ENCODE results near the gene SLC9A2. TPM values are rescaled to one million over a fixed set of nuclear protein-coding genes. Genes with fewer than 3 reads are reported as not detected.

Gene SLC9A2, protein sequence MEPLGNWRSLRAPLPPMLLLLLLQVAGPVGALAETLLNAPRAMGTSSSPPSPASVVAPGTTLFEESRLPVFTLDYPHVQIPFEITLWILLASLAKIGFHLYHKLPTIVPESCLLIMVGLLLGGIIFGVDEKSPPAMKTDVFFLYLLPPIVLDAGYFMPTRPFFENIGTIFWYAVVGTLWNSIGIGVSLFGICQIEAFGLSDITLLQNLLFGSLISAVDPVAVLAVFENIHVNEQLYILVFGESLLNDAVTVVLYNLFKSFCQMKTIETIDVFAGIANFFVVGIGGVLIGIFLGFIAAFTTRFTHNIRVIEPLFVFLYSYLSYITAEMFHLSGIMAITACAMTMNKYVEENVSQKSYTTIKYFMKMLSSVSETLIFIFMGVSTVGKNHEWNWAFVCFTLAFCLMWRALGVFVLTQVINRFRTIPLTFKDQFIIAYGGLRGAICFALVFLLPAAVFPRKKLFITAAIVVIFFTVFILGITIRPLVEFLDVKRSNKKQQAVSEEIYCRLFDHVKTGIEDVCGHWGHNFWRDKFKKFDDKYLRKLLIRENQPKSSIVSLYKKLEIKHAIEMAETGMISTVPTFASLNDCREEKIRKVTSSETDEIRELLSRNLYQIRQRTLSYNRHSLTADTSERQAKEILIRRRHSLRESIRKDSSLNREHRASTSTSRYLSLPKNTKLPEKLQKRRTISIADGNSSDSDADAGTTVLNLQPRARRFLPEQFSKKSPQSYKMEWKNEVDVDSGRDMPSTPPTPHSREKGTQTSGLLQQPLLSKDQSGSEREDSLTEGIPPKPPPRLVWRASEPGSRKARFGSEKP
- total RNA-seq (under 1 TPM in 3 of 6 donors, not detected in 3; 0.03 to 0.22 (median 0.09) TPM), polyA plus RNA-seq (under 1 TPM in 1 of 2 donors, not detected in 1; 0.02 TPM)

DNA sequence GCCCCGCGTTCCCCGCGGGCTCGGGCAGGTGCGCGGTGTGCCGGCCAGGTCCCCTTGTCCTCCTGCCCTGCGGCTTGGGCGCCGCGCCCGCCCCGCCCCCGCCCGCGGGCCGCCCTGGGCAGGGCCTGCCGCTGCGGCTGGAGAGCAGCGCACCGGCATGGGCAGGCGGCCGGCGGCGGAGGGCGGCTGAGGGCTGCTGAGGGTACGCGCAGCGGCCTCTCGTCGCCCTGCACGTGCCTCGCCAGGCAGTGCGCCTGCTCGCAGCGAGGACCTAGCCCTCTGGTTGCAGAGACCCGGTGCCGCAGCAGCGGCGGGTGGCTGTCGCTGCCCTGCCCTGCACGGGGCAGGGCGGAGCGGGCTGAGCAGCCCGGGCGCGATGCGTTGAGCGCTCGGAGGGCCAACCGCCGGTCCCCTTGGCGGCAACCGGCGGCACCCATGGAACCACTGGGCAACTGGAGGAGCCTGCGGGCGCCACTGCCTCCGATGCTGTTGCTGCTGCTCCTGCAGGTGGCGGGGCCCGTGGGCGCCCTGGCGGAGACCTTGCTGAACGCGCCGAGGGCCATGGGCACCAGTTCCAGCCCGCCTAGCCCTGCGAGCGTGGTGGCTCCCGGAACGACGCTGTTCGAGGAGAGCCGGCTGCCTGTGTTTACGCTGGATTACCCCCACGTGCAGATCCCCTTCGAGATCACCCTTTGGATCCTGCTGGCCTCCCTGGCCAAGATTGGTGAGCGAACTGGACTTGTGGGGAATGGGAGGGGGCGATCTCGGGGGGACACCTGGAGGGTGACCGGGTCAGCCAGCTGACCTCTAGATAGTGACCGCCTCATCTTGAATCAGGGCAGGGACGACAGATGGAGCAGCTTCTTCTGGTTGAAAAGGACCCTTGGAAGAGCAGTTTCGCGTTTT is at the start of gene SLC9A2:
Gene SLC9A2 (plus strand): TSS at position 140 of the 906 bp plus-strand sequence. CDS start 296 bp downstream, at position 436.
- intact Hi-C loops (cut with DNase I): no loop called here

DNA sequence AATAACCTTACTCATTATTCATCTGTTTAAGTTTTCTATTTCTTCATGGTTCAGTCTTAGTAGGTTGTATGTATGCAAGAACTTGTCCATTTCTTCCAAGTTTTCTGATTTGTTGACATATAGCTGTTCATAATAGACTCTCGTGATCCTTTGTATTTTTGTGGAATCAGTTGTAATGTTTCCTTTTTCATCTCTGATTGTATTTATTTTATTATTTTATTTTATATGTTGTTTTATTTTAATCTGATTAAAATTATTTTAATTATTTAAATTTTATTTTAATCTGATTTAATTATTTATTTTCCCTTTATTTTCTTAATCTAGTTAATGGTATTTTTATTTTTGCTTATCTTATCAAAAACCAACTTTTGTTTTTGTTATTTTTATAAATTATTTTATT is 43.5 kb upstream of the SLC9A2 start:
- no peaks in the 10 kb centered on the region for H3K4me1 ChIP-seq
- no peaks in the 10 kb centered on the region for H3K36me3 ChIP-seq
- peaks cover 0 to 4% (median 2%) of the 10 kb centered on the region in 4 donors for H3K9me3 ChIP-seq
- DNase-seq (no peak), ATAC-seq (no peak), FAIRE-seq (peak; percentile 99)
- H3K27ac ChIP-seq: no peak overlapping the region
- TF ChIP-seq, protein P1, sequence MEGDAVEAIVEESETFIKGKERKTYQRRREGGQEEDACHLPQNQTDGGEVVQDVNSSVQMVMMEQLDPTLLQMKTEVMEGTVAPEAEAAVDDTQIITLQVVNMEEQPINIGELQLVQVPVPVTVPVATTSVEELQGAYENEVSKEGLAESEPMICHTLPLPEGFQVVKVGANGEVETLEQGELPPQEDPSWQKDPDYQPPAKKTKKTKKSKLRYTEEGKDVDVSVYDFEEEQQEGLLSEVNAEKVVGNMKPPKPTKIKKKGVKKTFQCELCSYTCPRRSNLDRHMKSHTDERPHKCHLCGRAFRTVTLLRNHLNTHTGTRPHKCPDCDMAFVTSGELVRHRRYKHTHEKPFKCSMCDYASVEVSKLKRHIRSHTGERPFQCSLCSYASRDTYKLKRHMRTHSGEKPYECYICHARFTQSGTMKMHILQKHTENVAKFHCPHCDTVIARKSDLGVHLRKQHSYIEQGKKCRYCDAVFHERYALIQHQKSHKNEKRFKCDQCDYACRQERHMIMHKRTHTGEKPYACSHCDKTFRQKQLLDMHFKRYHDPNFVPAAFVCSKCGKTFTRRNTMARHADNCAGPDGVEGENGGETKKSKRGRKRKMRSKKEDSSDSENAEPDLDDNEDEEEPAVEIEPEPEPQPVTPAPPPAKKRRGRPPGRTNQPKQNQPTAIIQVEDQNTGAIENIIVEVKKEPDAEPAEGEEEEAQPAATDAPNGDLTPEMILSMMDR (IDR thresholded peaks at IDR 0.05): no peak
- intact Hi-C loops (cut with DNase I): no loop called here
- WGBS, 2 donors: 81 to 92% methylated on average over 1 of the region's 1 CpG
- H3K4me3 ChIP-seq: no peak overlapping the region
- H3K27me3 ChIP-seq: no peaks in the 10 kb centered on the region

More for the DNA sequence above, at the start of gene SLC9A2:
- H3K4me1 ChIP-seq: peaks cover 0 to 8% (median 6%) of the 10 kb centered on the region in 3 donors
- H3K36me3 ChIP-seq: no peaks in the 10 kb centered on the region
- FAIRE-seq (no peak), DNase-seq (peak in 5 of 6 donors; percentile 16 to 67 (median 27)), ATAC-seq (peak; percentile 75 to 86 (median 80))
- H3K4me3 ChIP-seq: peak within 1 kb of the TSS; percentile 33 to 53 (median 40)
- H3K27me3 ChIP-seq: peaks cover 0 to 37% (median 0%) of the 10 kb centered on the region in 4 donors
- no peak within 1 kb of the TSS for H3K27ac ChIP-seq
- H3K9me3 ChIP-seq: no peaks in the 10 kb centered on the region
- WGBS, 2 donors: 2 to 3% methylated on average over 54 to 85 of the region's 85 CpGs
- TF ChIP-seq, protein P1 (IDR thresholded peaks at IDR 0.05): no peak

DNA sequence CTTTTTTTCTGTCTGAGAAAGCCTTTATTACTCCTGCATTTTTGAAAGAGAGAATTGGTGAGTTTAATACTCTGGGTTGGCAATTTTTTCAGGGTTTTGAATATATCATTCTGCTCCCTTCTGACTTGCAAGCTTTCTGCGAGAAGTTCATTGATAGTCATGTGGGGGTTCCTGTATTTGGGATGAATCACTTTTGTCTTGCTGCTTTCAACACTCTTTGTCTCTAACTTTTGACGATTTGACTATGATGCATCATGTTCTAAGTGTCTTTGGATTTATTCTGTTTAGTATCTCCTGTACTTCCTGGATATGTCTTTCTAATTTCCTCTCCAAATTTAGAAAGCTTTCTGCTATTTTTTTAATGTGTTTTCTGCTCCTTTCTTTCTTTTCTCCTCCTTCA is 41.0 kb upstream of the SLC9A2 start:
- FAIRE-seq (no peak), DNase-seq (no peak), ATAC-seq (no peak)
- TF ChIP-seq, protein P1 (IDR thresholded peaks at IDR 0.05): no peak
- Histone ChIP-seq H3K36me3 (no peaks in the 10 kb centered on the region), H3K27me3 (no peaks in the 10 kb centered on the region), H3K9me3 (peaks cover 0 to 4% (median 2%) of the 10 kb centered on the region in 4 donors), H3K4me1 (no peaks in the 10 kb centered on the region), H3K27ac (no peak overlapping the region), H3K4me3 (no peak overlapping the region)
- intact Hi-C loops (cut with DNase I): no loop called here
- 69 to 76% methylated on average over 2 of the region's 2 CpGs for WGBS, 2 donors

DNA sequence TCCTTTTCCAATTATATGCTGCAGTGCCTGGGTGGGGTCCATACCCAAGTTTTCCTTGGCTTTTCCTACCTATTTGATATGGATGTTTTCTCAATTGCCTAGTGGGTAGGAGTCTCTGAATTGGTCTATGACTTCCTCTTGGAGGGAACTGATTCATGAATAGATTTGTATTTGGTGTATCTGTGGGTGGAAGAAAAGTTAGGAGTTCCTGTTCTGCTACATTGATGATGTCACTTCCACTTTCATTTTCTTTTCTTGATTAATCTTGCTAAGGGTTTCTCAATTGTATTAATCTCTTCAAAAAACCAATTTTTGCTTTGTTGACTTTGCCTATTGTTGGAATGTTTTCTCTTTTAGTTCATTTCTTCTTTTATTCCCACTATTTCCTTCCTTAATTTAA is 37.4 kb upstream of the SLC9A2 start:
- Histone ChIP-seq H3K27me3 (no peaks in the 10 kb centered on the region), H3K4me3 (no peak overlapping the region), H3K4me1 (peaks cover 0 to 8% (median 0%) of the 10 kb centered on the region in 3 donors), H3K9me3 (no peaks in the 10 kb centered on the region), H3K36me3 (no peaks in the 10 kb centered on the region), H3K27ac (no peak overlapping the region)
- intact Hi-C loops (cut with DNase I): no loop called here
- FAIRE-seq: no peak
- TF ChIP-seq, protein P1 (IDR thresholded peaks at IDR 0.05): no peak
- peak in 1 of 4 donors; percentile 34 for ATAC-seq
- no peak for DNase-seq
